Ishikawa (cell line): ENCODE results near the gene CLSTN2.

Source experiments
- FOXM1 ChIP-seq: IDR thresholded peaks from 2 replicates; pipeline ENCODE4 v1.6.1; 2012; ENCODE audit warnings: low read depth, borderline replicate concordance
- REST ChIP-seq: IDR thresholded peaks from 2 replicates; pipeline ENCODE4 v1.6.1; 2012; ENCODE audit warnings: low read depth, mild to moderate bottlenecking

- TF ChIP-seq FOXM1 (no peak), REST (no peak)
Observed at GRCh38 chr3:140373234-140373633, 438.2 kb downstream of the CLSTN2 start.
